ENCODE measurements around the gene FBXL20. TPM values are rescaled to one million over a fixed set of nuclear protein-coding genes. Genes with fewer than 3 reads are reported as not detected.

FBXL20 gene
- total RNA-seq, 2 donors from 2014 or later: 15.6 to 18.1 TPM

GRCh38 chr17:39238311-39238972, 163.0 kb downstream of the FBXL20 start:
- no peak overlapping the region for H3K4me3 Mint-ChIP-seq
- H3K4me3 ChIP-seq (ENCODE audit: low read length): no peak overlapping the region

GRCh38 chr17:39237586-39237985, 163.8 kb downstream of the FBXL20 start:
- Mint-ChIP-seq H3K9me3 (no peaks in the 10 kb centered on the region), H3K4me1 (peaks cover 4% of the 10 kb centered on the region), H3K27ac (no peak overlapping the region), H3K4me3 (no peak overlapping the region), H3K27me3 (ENCODE audit: insufficient read depth) (peaks cover 4% of the 10 kb centered on the region), H3K36me3 (ENCODE audit: low read depth) (no peaks in the 10 kb centered on the region)
- H3K4me1 ChIP-seq (ENCODE audit: control insufficient read depth, insufficient read depth, low read length): no peaks in the 10 kb centered on the region
- no peak overlapping the region for H3K9ac ChIP-seq (ENCODE audit: extremely low read depth, low read length, poor library complexity, severe bottlenecking)
- no peak overlapping the region for H3K4me3 ChIP-seq (ENCODE audit: low read length)
- TF ChIP-seq CTCF (conservative IDR thresholded peaks at IDR 0.05): no peak
- H3K9me3 ChIP-seq (ENCODE audit: control insufficient read depth, low read length): no peaks in the 10 kb centered on the region
- no peak for DNase-seq
- H3K27me3 ChIP-seq (ENCODE audit: control insufficient read depth, insufficient read depth, low read length, poor library complexity, severe bottlenecking): no peaks in the 10 kb centered on the region
- WGBS, 2 experiments (ENCODE audit: insufficient coverage in 1 of 2, insufficient read length in 1 of 2): 80 to 88% methylated on average over 1 to 7 of the region's 7 CpGs
- H3K27ac ChIP-seq (ENCODE audit: low read depth, low read length): no peak overlapping the region
- H3K36me3 ChIP-seq (ENCODE audit: control insufficient read depth, insufficient read depth, low read length): no peaks in the 10 kb centered on the region

More at GRCh38 chr17:39238311-39238972, 163.0 kb downstream of the FBXL20 start:
- Histone ChIP-seq H3K9ac (ENCODE audit: extremely low read depth, low read length, poor library complexity, severe bottlenecking) (no peak overlapping the region), H3K4me1 (ENCODE audit: control insufficient read depth, insufficient read depth, low read length) (no peaks in the 10 kb centered on the region), H3K9me3 (ENCODE audit: control insufficient read depth, low read length) (no peaks in the 10 kb centered on the region), H3K27ac (ENCODE audit: low read depth, low read length) (no peak overlapping the region), H3K36me3 (ENCODE audit: control insufficient read depth, insufficient read depth, low read length) (no peaks in the 10 kb centered on the region), H3K27me3 (ENCODE audit: control insufficient read depth, insufficient read depth, low read length, poor library complexity, severe bottlenecking) (no peaks in the 10 kb centered on the region)
- DNase-seq: peak; percentile 51
- Mint-ChIP-seq H3K4me1 (peaks cover 4% of the 10 kb centered on the region), H3K36me3 (ENCODE audit: low read depth) (no peaks in the 10 kb centered on the region), H3K27me3 (ENCODE audit: insufficient read depth) (peaks cover 4% of the 10 kb centered on the region), H3K9me3 (no peaks in the 10 kb centered on the region), H3K27ac (no peak overlapping the region)
- no peak for TF ChIP-seq CTCF (conservative IDR thresholded peaks at IDR 0.05)
- WGBS, 2 experiments (ENCODE audit: insufficient coverage in 1 of 2, insufficient read length in 1 of 2): 90% methylated on average over 14 to 15 of the region's 15 CpGs

GRCh38 chr17:39236981-39237441, 164.4 kb downstream of the FBXL20 start:
- WGBS, 2 experiments (ENCODE audit: insufficient coverage in 1 of 2, insufficient read length in 1 of 2): 83 to 100% methylated on average over 4 to 6 of the region's 6 CpGs
- no peak overlapping the region for H3K4me3 Mint-ChIP-seq

More at GRCh38 chr17:39236981-39237441, 164.4 kb downstream of the FBXL20 start:
- H3K9ac ChIP-seq (ENCODE audit: extremely low read depth, low read length, poor library complexity, severe bottlenecking): no peak overlapping the region
- Mint-ChIP-seq H3K4me1 (peaks cover 7% of the 10 kb centered on the region), H3K9me3 (no peaks in the 10 kb centered on the region), H3K36me3 (ENCODE audit: low read depth) (no peaks in the 10 kb centered on the region), H3K27me3 (ENCODE audit: insufficient read depth) (peaks cover 8% of the 10 kb centered on the region), H3K27ac (no peak overlapping the region)
- no peaks in the 10 kb centered on the region for H3K4me1 ChIP-seq (ENCODE audit: control insufficient read depth, insufficient read depth, low read length)
- DNase-seq: peak; percentile 64
- no peaks in the 10 kb centered on the region for H3K27me3 ChIP-seq (ENCODE audit: control insufficient read depth, insufficient read depth, low read length, poor library complexity, severe bottlenecking)
- H3K4me3 ChIP-seq (ENCODE audit: low read length): no peak overlapping the region
- H3K36me3 ChIP-seq (ENCODE audit: control insufficient read depth, insufficient read depth, low read length): no peaks in the 10 kb centered on the region
- H3K27ac ChIP-seq (ENCODE audit: low read depth, low read length): no peak overlapping the region
- no peak for TF ChIP-seq CTCF (conservative IDR thresholded peaks at IDR 0.05)
- H3K9me3 ChIP-seq (ENCODE audit: control insufficient read depth, low read length): no peaks in the 10 kb centered on the region

All from endodermal cell (in vitro differentiated cells).